PC-9 (cell line): Measurements from ENCODE around the gene CTBP2.

Experiments used
- CTCF ChIP-seq: fragments of 200-600 bp; sonication (generic); conservative IDR thresholded peaks from 2 replicates; pipeline ENCODE4 v1.6.1; 2017; ENCODE audit warnings: mixed run types, antibody characterized with exemption, mild to moderate bottlenecking, moderate library complexity
- EZH2 ChIP-seq: fragments of 200-600 bp; sonication (generic); IDR thresholded peaks from 2 replicates; pipeline ENCODE4 v1.8.0; 2017; ENCODE audit warnings: antibody characterized with exemption, low read depth

- TF ChIP-seq CTCF (no peak), EZH2 (no peak)
Measured at GRCh38 chr10:124967255-124967654, 193.1 kb downstream of the CTBP2 start.
